Stimulated activated naive CD8-positive, alpha-beta T cell treated with anti-CD3 and anti-CD28 coated beads, Interleukin-15, amount 100 ng/mL, for 72 hours (primary cell): Measurements from ENCODE around the gene RBM42.
"Not testable (repeated sequence)": the region's sequence is repeated elsewhere in the genome, so short reads cannot be mapped to it uniquely, and the experiment has no call there.

Experiments
- ATAC-seq: fragments of 150-1000 bp; cut with Tn5 transposase; 2 replicates; pipeline ENCODE4 v1.10.0; 2021; ENCODE audit warnings: mild to moderate bottlenecking, moderate library complexity
- DNase-seq, 2 donors: peaks; one replicate each; pipeline ENCODE4 v3.0.0; 2021 to 2022
- H3K27ac Mint-ChIP-seq, 2 donors: one replicate each; pipeline ENCODE4 v1.8.0; 2022; ENCODE audit warnings: mild to moderate bottlenecking in 2 of 2, mixed read lengths in 2 of 2, moderate library complexity in 2 of 2
- H3K27me3 Mint-ChIP-seq: one replicate; pipeline ENCODE4 v1.8.0; 2022; ENCODE audit warnings: mixed read lengths
- H3K4me1 Mint-ChIP-seq: one replicate; pipeline ENCODE4 v1.8.0; 2022; ENCODE audit warnings: mild to moderate bottlenecking, mixed read lengths
- H3K4me3 Mint-ChIP-seq, 2 donors: one replicate each; pipeline ENCODE4 v1.8.0; 2022; ENCODE audit warnings: mild to moderate bottlenecking in 2 of 2, mixed read lengths in 2 of 2, moderate library complexity in 1 of 2
- H3K9me3 Mint-ChIP-seq, 2 donors: one replicate each; pipeline ENCODE4 v1.8.0; 2022; ENCODE audit warnings: mixed read lengths in 2 of 2

RBM42 gene, protein sequence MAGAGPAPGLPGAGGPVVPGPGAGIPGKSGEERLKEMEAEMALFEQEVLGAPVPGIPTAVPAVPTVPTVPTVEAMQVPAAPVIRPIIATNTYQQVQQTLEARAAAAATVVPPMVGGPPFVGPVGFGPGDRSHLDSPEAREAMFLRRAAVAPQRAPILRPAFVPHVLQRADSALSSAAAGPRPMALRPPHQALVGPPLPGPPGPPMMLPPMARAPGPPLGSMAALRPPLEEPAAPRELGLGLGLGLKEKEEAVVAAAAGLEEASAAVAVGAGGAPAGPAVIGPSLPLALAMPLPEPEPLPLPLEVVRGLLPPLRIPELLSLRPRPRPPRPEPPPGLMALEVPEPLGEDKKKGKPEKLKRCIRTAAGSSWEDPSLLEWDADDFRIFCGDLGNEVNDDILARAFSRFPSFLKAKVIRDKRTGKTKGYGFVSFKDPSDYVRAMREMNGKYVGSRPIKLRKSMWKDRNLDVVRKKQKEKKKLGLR

DNA sequence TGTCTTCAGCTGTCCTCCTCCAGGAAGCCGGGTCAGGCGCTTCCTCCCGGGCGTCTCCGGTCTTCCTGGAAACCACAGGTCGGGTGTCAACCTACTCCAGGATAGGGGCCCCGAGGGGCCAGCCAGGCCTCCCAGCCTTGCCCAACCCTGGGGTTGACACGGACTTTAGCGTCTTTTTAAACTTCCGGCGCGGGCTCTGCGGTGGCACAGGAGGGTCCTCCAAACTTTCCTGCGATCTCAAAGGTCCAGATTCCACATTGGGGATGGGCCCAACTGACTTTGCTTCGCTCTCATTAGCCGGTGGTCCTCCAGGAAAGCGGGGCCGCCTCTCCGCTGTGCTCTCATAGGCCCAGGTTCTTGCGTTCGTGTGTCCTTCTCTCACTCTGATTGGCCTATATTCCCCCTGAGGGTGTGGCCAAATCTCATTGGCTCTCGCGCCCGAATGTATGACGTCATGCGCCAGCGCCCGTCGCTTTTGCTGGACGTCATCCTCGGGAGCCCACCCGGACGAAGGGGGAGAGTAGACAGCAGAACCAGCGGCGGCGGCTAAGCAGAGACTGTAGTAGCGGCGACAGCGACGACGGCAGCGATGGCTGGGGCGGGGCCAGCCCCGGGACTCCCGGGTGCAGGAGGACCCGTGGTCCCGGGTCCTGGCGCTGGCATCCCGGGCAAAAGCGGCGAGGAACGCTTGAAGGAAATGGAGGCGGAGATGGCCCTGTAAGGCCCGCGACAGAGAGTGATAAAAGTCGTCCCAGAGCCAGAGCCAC lies at the start of gene RBM42:
RBM42 (plus strand) TSS at position 472 of the 767 bp plus-strand sequence; CDS start at position 590, 118 bp downstream.
- H3K9me3 Mint-ChIP-seq, result no peaks in the 10 kb centered on the region
- H3K4me3 Mint-ChIP-seq, result peak within 1 kb of the TSS; percentile 89 to 90
- H3K27me3 Mint-ChIP-seq, result no peaks in the 10 kb centered on the region
- ATAC-seq (peak; percentile 100), DNase-seq (peak; percentile 97 to 98)
- H3K4me1 Mint-ChIP-seq, result peaks cover 35% of the 10 kb centered on the region
- H3K27ac Mint-ChIP-seq, result peak within 1 kb of the TSS; percentile 93 to 97

GRCh38 chr19:35582760-35583159 lies 46.1 kb upstream of the RBM42 start:
- Mint-ChIP-seq H3K27me3 (peaks cover 35% of the 10 kb centered on the region), H3K9me3 (no peaks in the 10 kb centered on the region), H3K4me1 (no peaks in the 10 kb centered on the region), H3K4me3 (no peak overlapping the region), H3K27ac (no peak overlapping the region)
- ATAC-seq, result no peak
- no peak for DNase-seq

- Mint-ChIP-seq H3K9me3 (no peaks in the 10 kb centered on the region), H3K27ac (no peak within 1 kb of the TSS), H3K27me3 (peaks cover 35% of the 10 kb centered on the region), H3K4me3 (no peak within 1 kb of the TSS), H3K4me1 (no peaks in the 10 kb centered on the region)
- ATAC-seq (peak; percentile 40), DNase-seq (no peak)
These were observed 43.0 kb upstream of the RBM42 start, which contains the start of gene PMIS2 for GRCh38 chr19:35585848-35586247. TSS of gene PMIS2 (plus strand) at chr19:35586173. CDS start at chr19:35586260, 87 bp downstream.

GRCh38 chr19:35587321-35587720 lies 41.5 kb upstream of the RBM42 start:
- no peak for DNase-seq
- Mint-ChIP-seq H3K27me3 (peaks cover 36% of the 10 kb centered on the region), H3K27ac (no peak overlapping the region), H3K4me3 (no peak overlapping the region), H3K9me3 (no peaks in the 10 kb centered on the region), H3K4me1 (no peaks in the 10 kb centered on the region)
- no peak for ATAC-seq

GRCh38 chr19:35590875-35591274 lies 38.0 kb upstream of the RBM42 start:
- no peak overlapping the region for H3K27ac Mint-ChIP-seq
- H3K4me1 Mint-ChIP-seq, result no peaks in the 10 kb centered on the region
- H3K27me3 Mint-ChIP-seq, result peaks cover 24% of the 10 kb centered on the region
- H3K4me3 Mint-ChIP-seq, result no peak overlapping the region
- ATAC-seq, result no peak
- DNase-seq, result no peak
- no peaks in the 10 kb centered on the region for H3K9me3 Mint-ChIP-seq

DNA sequence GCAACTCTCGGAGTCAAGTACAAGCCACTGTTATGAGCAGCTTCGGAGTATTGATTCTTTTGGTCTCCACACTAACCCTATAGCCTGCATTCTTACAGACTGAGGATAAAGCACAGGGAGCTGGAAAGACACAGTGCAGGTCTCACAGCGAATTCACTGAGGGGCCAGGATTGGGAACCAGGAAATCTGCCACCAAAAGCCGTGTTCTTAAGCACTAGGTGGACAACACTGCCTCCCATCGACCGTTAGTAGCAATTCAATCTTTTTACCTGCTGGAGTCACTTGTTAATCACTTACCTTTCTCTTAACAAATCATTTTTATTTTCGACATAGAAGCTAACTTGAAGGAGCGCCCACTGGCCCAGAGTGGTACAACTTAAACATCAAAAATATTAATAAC lies 36.6 kb upstream of the RBM42 start:
- no peak for DNase-seq
- Mint-ChIP-seq H3K27me3 (peaks cover 14% of the 10 kb centered on the region), H3K4me3 (no peak overlapping the region), H3K27ac (no peak overlapping the region), H3K9me3 (no peaks in the 10 kb centered on the region), H3K4me1 (peaks cover 10% of the 10 kb centered on the region)
- ATAC-seq, result no peak

- Mint-ChIP-seq H3K27me3 (peaks cover 14% of the 10 kb centered on the region), H3K4me1 (peaks cover 10% of the 10 kb centered on the region)
- not testable (repeated sequence) for H3K27ac Mint-ChIP-seq, DNase-seq, H3K4me3 Mint-ChIP-seq, H3K9me3 Mint-ChIP-seq, ATAC-seq
These were observed 33.8 kb upstream of the RBM42 start for GRCh38 chr19:35595026-35595425.

GRCh38 chr19:35595928-35596327 lies 32.9 kb upstream of the RBM42 start:
- DNase-seq (no peak), ATAC-seq (no peak)
- no peak overlapping the region for H3K27ac Mint-ChIP-seq
- H3K4me3 Mint-ChIP-seq, result no peak overlapping the region
- no peaks in the 10 kb centered on the region for H3K9me3 Mint-ChIP-seq
- H3K4me1 Mint-ChIP-seq, result peaks cover 10% of the 10 kb centered on the region
- peaks cover 14% of the 10 kb centered on the region for H3K27me3 Mint-ChIP-seq

DNA sequence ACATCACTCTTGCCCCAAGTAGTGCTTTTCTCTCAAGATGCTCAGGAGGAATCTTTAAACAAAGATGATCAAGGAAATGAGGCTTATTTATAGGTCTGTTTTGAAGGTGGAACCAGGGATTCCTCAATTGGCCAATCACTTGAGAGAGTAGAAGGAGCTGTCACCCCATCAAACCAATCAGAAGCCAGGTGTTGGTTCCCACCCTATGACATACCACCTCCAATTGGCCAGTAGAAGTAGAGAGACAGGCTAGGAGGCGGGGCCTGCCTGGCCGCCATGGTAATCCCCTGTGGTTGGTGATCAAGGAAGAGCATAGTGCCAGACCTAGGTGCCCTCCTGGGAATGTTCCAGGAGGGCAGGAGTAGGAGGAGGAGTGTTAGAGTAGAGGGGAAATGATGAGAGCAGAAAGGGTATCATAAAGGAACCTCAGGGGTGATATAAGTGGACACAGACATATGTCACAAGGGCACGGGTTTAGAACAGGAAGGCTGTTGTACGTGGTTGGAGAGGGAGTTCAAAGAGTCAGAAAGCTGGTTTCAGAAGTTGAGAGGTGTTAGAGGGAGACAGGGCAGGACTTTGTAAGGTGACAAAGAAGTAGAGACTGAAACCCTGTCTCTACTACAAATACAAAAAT lies 32.4 kb upstream of the RBM42 start:
- peak overlapping the region; percentile 39 to 53 for H3K4me3 Mint-ChIP-seq
- no peaks in the 10 kb centered on the region for H3K9me3 Mint-ChIP-seq
- peaks cover 14% of the 10 kb centered on the region for H3K27me3 Mint-ChIP-seq
- H3K27ac Mint-ChIP-seq, result peak overlapping the region in 1 of 2 donors; percentile 88
- DNase-seq (peak; percentile 25 to 38), ATAC-seq (peak; percentile 90)
- H3K4me1 Mint-ChIP-seq, result peaks cover 10% of the 10 kb centered on the region

- DNase-seq (no peak), ATAC-seq (no peak)
- H3K27me3 Mint-ChIP-seq, result no peaks in the 10 kb centered on the region
- H3K4me3 Mint-ChIP-seq, result no peak overlapping the region
- no peak overlapping the region for H3K27ac Mint-ChIP-seq
- H3K9me3 Mint-ChIP-seq, result no peaks in the 10 kb centered on the region
- peaks cover under 1% of the 10 kb centered on the region for H3K4me1 Mint-ChIP-seq
These were observed 26.9 kb upstream of the RBM42 start for GRCh38 chr19:35601971-35602370.

DNA sequence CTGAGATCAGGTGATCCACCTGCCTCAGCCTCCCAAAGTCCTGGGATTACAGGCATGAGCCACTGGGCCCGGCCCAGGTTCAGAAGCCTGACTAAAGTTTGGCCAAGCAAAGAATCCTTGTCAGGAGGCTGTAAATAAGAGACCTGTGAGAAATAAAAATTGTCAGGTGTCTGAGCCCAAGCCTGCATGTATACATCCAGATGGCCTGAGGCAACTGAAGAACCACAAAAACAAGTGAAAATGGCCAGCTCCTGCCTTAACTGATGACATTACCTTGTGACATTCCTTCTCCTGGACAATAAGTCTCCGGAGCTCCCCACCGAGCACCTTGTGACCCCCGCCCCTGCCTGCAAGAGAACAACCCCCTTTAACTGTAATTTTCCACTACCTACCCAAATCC lies 24.4 kb upstream of the RBM42 start:
- not testable (repeated sequence) for DNase-seq, H3K27ac Mint-ChIP-seq, ATAC-seq, H3K4me3 Mint-ChIP-seq, H3K27me3 Mint-ChIP-seq, H3K4me1 Mint-ChIP-seq
- H3K9me3 Mint-ChIP-seq, result peaks cover 8 to 12% of the 10 kb centered on the region in 2 donors

GRCh38 chr19:35607170-35607569 lies 21.7 kb upstream of the RBM42 start:
- ATAC-seq, DNase-seq, H3K27ac Mint-ChIP-seq, H3K4me3 Mint-ChIP-seq, H3K27me3 Mint-ChIP-seq: not testable (repeated sequence)
- peaks cover 8 to 12% of the 10 kb centered on the region in 2 donors for H3K9me3 Mint-ChIP-seq
- H3K4me1 Mint-ChIP-seq, result peaks cover 18% of the 10 kb centered on the region

GRCh38 chr19:35607661-35608060 lies 21.2 kb upstream of the RBM42 start:
- ATAC-seq (no peak), DNase-seq (no peak)
- no peak overlapping the region for H3K4me3 Mint-ChIP-seq
- H3K9me3 Mint-ChIP-seq, result peaks cover 8 to 12% of the 10 kb centered on the region in 2 donors
- no peaks in the 10 kb centered on the region for H3K27me3 Mint-ChIP-seq
- no peak overlapping the region for H3K27ac Mint-ChIP-seq
- peaks cover 23% of the 10 kb centered on the region for H3K4me1 Mint-ChIP-seq

DNA sequence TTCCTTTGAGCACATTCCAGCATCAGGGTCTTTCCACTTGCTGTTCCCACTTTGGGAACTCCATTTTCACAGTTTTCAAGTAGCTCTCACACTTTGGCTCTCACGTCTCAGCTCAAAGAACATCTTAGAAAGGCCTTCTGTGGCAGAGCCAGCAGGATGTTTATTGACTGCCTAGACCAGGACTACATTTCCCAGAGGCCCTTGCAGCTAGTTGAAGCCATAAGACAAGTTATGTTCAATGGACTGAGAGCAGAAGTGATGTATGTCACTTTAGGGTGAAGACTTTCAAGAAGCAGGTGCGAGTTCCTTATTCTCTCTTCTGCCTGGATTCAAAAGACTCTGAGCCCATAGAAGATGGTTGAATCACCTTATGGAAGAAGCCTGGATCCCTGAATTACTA lies 20.6 kb upstream of the RBM42 start:
- Mint-ChIP-seq H3K27me3 (no peaks in the 10 kb centered on the region), H3K4me3 (no peak overlapping the region), H3K9me3 (peaks cover 8 to 12% of the 10 kb centered on the region in 2 donors), H3K27ac (no peak overlapping the region), H3K4me1 (peaks cover 25% of the 10 kb centered on the region)
- ATAC-seq (no peak), DNase-seq (no peak)

DNA sequence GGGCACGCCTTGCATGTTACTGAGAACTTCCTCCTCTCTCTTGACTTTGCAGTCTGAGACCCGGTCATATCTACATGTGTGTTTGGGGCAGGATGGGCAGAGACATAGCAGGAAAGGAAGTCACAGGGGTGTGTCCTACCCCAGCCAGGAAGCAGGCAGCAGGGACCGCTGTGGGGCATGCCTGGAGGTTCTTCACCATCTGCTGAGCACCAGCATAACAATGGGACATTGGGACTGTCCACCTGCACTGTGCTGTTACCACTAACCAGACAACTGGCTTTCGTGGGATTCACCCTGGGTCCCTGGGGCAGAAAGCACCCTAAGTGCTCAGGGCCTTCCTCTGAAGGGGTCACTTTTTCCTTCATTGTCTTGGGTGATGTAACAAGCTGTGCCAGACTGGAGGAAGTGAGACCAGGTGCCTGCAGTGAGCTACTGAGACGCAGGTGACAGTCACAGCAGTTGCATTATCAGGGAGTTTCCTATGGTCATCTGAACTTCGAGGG lies 18.9 kb upstream of the RBM42 start:
- no peaks in the 10 kb centered on the region for H3K27me3 Mint-ChIP-seq
- H3K27ac Mint-ChIP-seq, result peak overlapping the region; percentile 82
- ATAC-seq, result peak; percentile 50
- peaks cover 8 to 12% of the 10 kb centered on the region in 2 donors for H3K9me3 Mint-ChIP-seq
- peak overlapping the region in 1 of 2 donors; percentile 19 for H3K4me3 Mint-ChIP-seq
- DNase-seq, result peak in 1 of 2 donors; percentile 38
- peaks cover 33% of the 10 kb centered on the region for H3K4me1 Mint-ChIP-seq
